ENCODE measurements around the gene GPR180.
A peak's percentile ranks its signal among the peaks of the same experiment; 100 is the strongest.

Gene GPR180

DNA sequence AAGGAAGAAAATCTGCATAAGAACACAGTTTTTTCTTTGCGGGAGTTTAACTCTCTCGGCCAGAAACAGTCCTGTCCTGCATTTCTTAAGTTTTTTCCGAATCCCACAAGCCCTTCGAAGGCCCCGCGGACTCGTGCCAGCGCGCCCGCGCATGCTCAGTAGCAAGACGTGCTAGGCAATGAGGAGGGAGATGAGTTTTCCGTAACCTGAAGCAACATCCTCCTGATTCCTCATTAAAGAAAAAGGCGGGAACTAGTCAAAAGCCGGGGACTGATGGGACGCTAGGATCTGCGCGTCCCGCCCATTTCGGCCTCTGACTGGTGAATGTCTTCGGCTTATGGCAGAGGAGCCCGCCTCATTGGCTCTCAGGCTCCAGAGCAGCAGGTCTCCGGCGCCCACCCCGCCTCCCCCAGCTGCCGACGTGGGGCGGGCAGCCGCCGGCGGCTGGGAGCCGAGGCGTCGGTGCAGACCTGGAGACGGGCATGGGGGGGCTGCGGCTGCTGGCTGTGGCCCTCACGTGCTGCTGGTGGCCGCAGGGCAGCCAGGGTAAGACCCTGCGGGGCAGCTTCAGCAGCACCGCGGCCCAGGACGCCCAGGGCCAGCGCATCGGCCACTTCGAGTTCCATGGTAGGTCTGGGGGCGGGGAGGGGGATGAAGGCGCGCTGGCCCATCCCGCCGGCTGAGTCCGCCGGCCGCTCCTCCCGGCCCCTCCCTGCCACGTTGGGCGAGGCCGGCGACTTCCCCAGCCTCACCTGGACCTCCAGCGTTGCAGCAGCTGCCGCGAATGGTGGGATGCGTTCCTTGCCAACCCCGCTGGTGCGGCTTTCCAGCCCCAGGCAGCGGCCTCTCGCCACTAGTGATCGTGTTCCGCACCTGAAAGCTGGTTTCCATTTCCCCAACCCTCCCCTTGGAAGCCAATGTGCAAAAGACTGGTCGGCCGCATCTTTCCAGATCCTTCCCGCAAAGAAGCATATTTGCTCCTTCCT is at the start of gene GPR180:
Gene GPR180 (plus strand): TSS at position 412 of the 986 bp plus-strand sequence. CDS start 71 bp downstream, at position 483.
- DNase-seq (ENCODE audit: low spot score), result peak; percentile 93

GRCh38 chr13:94552095-94552494 is 49.6 kb upstream of the GPR180 start:
- no peak for DNase-seq (ENCODE audit: low spot score)

DNA sequence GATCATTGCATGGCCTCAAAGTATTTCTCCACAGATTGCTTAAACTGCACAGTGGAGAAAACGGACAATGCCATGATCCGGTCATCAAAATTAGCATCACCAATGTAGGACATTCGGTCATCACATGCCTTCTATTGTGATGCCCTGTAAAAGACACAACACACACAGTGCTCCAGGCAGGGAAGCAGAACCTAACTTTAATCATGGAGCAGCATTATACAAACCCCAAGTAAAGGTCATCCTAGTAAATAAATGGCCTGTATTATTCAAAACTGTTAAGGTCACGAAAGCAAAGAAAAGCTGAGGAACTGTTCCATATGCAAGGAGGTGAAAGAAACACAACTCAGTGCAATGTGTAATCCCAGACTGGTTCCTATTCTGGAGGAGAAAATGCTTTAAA is 47.9 kb upstream of the GPR180 start:
- DNase-seq (ENCODE audit: low spot score), result no peak

DNA sequence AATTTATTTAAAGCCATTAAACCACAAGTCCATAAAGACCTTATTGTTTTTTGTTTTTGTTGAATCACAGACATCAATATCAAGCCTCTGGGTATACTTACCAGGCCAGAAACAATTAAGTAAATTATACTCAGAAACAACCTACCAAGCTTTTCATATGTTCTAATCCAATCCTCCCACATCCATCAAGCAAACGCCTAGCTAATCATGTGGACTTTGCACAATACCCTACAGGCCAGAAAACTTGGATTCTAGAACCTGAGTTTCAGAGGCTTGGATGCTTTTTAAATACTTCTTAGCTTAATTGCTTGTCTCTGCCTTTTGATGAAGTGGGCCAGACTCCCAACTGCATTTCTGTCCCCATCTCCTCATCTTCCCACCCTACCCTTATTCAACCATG is 45.6 kb upstream of the GPR180 start:
- DNase-seq (ENCODE audit: low spot score), result no peak

GRCh38 chr13:94556621-94557020 is 45.0 kb upstream of the GPR180 start:
- DNase-seq (ENCODE audit: low spot score), result no peak

DNA sequence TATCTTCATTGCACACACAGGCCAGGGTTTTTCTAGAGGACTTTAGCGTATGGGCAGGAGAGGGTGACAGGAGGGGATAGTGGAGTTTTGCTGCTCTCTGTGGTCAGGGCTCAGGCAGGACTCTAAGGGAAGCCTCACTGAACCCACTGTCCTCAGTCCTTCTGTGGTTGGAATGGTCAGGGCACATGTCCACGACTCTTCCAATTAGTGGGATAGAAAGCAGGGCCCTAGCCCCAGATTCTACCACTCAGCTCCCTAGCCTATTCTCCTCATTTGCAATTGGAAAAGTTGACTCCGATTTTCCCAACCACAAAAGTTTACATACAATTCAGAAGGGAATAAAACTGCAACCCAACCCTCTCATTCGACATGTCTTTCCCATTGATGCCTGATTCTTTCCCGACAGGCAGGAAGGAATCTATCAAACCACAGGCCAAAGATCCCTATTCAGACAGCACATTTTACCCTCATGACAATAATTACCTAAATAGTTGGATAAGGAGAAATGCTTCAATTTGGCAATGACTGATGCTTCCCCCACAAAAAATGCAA is 43.9 kb upstream of the GPR180 start:
- no peak for DNase-seq (ENCODE audit: low spot score)

DNA sequence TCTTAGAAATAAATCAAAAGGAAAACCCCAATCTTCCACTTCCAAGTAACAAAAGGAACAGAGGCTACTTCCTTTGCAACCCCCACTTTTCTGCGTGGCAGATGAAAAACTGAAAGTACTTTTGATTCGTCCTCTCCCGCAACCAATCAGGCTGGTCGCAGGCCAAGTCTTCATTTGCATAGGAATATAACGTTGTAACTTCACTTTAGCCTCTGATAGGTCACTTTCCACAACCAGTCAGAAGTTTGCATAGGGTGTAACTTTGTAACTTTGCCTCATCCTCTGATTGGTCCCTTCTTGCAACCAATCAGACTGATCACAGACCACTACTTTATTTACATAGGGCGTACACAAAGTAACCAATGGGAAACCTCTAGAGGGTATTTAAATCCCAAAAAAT is 42.9 kb upstream of the GPR180 start:
- peak; percentile 13 for DNase-seq (ENCODE audit: low spot score)

DNA sequence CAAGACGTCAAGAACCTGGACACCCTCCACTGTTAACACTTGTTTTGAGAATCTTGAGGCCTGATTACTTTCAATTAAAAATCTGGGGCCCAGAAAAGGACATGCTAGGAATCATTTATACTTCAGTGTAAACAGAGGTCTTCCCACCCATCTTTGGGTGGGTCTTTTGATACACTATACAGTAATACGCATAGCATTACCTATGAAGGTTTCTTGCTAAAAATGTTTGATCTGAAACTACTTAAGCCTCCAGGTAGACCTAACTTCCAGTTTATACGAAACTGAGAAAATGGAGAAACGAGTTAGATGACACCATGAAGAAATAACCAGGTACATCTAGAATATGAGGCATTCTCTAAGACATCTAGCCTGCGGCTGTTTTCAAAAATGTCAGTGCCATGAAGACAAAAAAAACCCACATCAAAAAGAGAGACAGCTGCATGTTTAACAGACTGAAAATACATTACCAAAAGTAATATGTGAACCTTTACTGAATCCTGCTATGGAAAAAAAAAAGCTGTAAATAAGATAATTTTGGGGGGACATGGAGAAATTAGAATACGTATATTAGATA is 42.3 kb upstream of the GPR180 start:
- no peak for DNase-seq (ENCODE audit: low spot score)

DNA sequence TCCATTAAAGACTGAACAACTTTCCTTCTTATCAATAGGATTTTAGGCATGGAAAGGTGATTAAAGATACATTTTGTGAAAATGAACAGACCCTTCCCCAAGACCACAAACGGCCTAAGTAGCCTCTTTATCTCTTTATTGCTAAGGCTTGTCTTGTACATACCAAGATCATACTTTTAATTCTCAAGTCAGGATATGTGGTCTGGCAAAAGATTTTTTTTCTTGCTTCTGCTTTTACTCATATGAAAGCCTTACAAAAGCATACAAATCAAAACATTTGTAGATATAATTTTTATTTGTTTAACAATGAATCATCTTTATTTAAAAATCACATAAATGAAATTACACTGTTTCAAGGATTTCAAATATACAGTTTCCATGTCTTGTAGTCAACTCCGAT is 41.5 kb upstream of the GPR180 start:
- no peak for DNase-seq (ENCODE audit: low spot score)

GRCh38 chr13:94561126-94561525 is 40.5 kb upstream of the GPR180 start:
- no peak for DNase-seq (ENCODE audit: low spot score)

GRCh38 chr13:94567581-94567980 is 34.1 kb upstream of the GPR180 start:
- DNase-seq (ENCODE audit: low spot score), result no peak

DNA sequence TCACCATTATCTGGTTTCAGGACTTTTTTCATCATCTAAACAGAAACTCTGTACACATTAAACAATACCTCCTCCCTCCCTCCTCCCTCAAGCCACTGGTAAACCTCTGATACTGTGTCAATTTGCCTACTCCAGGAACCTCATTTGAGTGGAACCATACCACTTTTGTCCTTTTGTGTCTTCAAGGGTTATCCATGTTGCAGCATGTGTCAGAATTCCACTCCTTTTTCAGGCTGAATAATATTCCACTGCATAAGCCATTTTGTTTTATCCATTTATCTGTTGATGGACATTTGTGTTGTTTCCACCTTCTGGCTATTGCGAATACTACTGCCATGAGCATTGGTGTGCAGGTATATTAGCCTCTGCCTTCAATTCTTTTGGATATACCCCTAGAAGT is 33.2 kb upstream of the GPR180 start:
- DNase-seq (ENCODE audit: low spot score), result no peak

GRCh38 chr13:94569615-94570014 is 32.0 kb upstream of the GPR180 start:
- no peak for DNase-seq (ENCODE audit: low spot score)

GRCh38 chr13:94579063-94579462 is 22.6 kb upstream of the GPR180 start:
- no peak for DNase-seq (ENCODE audit: low spot score)

DNA sequence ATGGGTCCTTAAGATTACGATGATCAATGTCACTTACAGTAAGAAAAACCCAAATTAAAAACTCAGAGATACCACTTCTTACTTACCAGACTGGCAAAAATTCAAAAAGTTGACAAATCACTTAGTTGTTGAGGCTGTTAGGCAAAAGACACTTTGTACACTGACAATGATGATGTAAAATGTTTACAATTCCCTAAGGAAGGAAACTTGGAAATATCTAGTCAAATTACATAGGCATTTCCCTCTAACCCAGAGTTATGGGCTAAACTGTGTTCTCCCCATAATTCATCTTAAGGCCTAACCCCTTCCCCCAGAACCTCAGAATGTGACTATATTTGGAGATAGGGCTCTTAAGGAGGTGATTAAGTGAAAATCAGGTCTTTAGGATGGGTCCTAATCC is 17.7 kb upstream of the GPR180 start:
- DNase-seq (ENCODE audit: low spot score), result no peak

DNA sequence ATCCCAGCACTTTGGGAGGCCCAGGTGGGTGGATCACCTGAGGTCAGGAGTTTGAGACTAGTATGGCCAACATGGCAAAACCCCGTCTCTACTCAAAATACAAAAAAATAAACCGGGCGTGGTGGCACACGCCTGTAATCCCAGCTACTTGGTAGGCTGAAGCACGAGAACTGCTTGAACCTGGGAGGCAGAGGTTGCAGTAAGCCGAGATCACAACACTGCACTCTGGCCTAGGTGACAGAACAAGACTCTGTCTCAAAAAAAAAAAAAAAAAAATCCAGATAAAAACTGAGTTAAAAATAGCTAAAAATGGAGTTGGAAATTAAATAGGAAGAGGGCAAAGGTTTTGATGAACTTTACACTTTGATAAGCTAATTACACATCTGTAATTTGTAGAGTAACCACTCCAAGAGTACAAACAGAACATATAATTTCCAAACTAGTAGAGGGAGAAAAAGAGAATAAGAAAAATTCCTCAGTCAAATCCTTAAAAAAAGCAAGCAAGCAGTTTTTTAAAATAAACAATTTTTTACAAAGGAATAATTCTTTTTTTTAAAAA is 16.0 kb upstream of the GPR180 start:
- no peak for DNase-seq (ENCODE audit: low spot score)

- no peak for DNase-seq (ENCODE audit: low spot score)
These were observed 15.3 kb upstream of the GPR180 start for GRCh38 chr13:94586371-94586770.

GRCh38 chr13:94588541-94588940 is 13.1 kb upstream of the GPR180 start:
- DNase-seq (ENCODE audit: low spot score), result no peak

DNA sequence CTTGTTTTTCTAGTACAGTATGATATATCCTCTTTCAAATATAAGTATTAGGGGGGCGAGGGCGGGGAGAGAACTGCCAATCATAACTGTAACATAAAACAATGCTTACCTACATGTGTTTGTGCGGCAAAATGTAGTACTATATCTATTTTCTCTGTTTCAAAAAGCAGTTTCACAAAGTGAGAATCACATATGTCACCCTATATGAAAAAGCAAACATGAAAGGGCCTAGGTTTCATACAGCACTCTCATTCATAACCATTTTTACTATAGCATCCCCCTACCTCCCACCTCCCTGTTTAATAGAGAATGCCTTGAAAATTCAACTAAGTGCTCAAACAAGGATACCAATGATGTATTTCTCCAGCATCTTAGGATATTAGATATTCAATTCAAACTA is 10.9 kb upstream of the GPR180 start:
- no peak for DNase-seq (ENCODE audit: low spot score)

- peak; percentile 13 for DNase-seq (ENCODE audit: low spot score)
These were observed 6.4 kb upstream of the GPR180 start for GRCh38 chr13:94595001-94595949.

DNA sequence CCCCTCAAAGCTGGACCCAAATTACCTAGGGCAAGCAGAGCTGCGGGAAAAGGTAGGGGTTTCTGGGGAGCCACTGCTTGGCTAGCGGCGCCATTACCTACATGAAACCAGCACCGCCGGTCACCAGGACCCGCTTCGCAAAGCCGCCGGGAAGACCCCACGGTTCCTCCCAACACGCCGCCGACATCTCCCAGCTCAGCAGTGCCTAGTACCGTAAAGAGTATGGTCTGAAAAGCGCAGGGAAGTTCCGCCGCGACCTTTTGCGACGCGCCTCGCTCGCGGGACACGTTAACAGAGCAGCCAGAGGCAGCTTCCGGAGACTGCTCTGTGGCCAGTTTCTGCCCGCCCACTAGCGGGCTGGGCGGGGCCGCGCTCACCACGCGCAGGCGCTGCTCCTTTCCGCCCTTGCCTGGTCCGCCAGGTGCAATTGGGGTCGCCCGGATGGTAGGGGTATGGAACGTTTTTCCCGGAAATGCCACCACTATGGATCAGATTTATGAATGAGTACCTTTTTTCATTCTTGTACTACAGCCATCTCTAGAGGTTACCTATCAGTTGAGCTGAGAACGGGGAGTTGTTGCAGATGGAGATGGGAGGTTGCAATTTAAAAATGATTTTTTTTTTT is 5.6 kb upstream of the GPR180 start, which contains the start of gene TGDS:
Gene TGDS (minus strand): TSS at position 203 of the 625 bp plus-strand sequence. CDS start 16 bp downstream, at position 187.
- peak; percentile 88 for DNase-seq (ENCODE audit: low spot score)

All from CD4-positive, alpha-beta T cell treated with Interleukin-15 for 4 hours (primary cell).